PC-9 (cell line): ENCODE data around the gene ARHGAP10.

Source experiments
- CTCF ChIP-seq: fragments of 200-600 bp; sonication (generic); conservative IDR thresholded peaks from 2 replicates; pipeline ENCODE4 v1.6.1; 2017; ENCODE audit warnings: mixed run types, antibody characterized with exemption, mild to moderate bottlenecking, moderate library complexity
- EZH2 ChIP-seq: fragments of 200-600 bp; sonication (generic); IDR thresholded peaks from 2 replicates; pipeline ENCODE4 v1.8.0; 2017; ENCODE audit warnings: antibody characterized with exemption, low read depth

GRCh38 chr4:147929746-147930145, 197.9 kb downstream of the ARHGAP10 start:
- TF ChIP-seq CTCF (no peak), EZH2 (no peak)
